Right atrium auricular region (tissue), 2 donors: ENCODE data around the gene VN1R5. TPM values are rescaled to one million over a fixed set of nuclear protein-coding genes. Genes with fewer than 3 reads are reported as not detected.

Experiments
- DNase-seq: peaks from one replicate; pipeline ENCODE4 v3.0.0-alpha.2; 2019; ENCODE audit warnings: low spot score
- H3K27ac ChIP-seq, 2 donors: fragments of 200-600 bp; sonication (generic); 1 replicate in 1 of 2; 2 replicates in 1 of 2; pipeline ENCODE4 v1.5.1; 2016 to 2019
- H3K27me3 ChIP-seq, 2 donors: fragments of 200-600 bp; sonication (generic); one replicate each; pipeline versions ENCODE4 v1.5.1 to v1.6.0; 2017 to 2019
- H3K36me3 ChIP-seq: fragments of 200-600 bp; sonication (generic); one replicate; pipeline ENCODE4 v1.5.1; 2016
- H3K4me1 ChIP-seq, 2 donors: fragments of 200-600 bp; sonication (generic); one replicate each; pipeline versions ENCODE4 v1.5.1 to v1.6.0; 2017 to 2019
- H3K4me3 ChIP-seq, 2 donors: fragments of 200-600 bp; sonication (generic); 1 replicate in 1 of 2; 2 replicates in 1 of 2; pipeline ENCODE4 v1.5.1; 2017 to 2019; ENCODE audit warnings: mild to moderate bottlenecking in 1 of 2, moderate library complexity in 1 of 2
- H3K9me3 ChIP-seq, 2 donors: fragments of 200-600 bp; sonication (generic); one replicate each; pipeline ENCODE4 v1.5.1; 2019
- total RNA-seq, 2 donors: library from RNA; depleted of rRNA; stranded (reverse); fragments of >200 nt; gene quantifications; one replicate each; pipeline ENCODE4 v1.1.0, GENCODE V29; 2016
- TF ChIP-seq, protein P1 (sequence below), 2 donors: fragments of 200-600 bp; sonication (generic); IDR thresholded peaks; one replicate each; pipeline ENCODE4 v1.5.1; 2019; ENCODE audit warnings: antibody characterized with exemption in 2 of 2

VN1R5 gene
- total RNA-seq, 2 donors from 2014 or later, result not detected

DNA sequence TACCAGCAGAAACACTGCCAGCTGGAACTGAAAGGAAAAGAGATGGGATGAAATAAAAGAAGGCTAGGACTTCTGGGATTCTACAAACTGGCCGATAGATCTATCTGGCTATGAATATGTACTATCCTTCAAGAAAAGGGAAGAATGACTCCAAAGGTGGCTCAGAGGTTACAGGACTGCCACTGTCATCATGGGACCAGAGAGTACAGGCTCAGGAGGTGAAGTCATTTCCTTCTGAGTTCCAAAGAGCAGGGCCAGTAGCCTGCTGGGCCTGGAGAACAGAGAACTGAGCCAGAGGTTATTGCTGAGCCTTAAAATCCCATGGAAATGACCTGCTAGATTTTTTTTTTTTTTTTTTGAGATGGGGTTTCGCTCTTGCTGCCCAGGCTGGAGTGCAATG lies 48.2 kb downstream of the VN1R5 start:
- H3K27ac ChIP-seq, result no peak overlapping the region
- TF ChIP-seq, protein P1, sequence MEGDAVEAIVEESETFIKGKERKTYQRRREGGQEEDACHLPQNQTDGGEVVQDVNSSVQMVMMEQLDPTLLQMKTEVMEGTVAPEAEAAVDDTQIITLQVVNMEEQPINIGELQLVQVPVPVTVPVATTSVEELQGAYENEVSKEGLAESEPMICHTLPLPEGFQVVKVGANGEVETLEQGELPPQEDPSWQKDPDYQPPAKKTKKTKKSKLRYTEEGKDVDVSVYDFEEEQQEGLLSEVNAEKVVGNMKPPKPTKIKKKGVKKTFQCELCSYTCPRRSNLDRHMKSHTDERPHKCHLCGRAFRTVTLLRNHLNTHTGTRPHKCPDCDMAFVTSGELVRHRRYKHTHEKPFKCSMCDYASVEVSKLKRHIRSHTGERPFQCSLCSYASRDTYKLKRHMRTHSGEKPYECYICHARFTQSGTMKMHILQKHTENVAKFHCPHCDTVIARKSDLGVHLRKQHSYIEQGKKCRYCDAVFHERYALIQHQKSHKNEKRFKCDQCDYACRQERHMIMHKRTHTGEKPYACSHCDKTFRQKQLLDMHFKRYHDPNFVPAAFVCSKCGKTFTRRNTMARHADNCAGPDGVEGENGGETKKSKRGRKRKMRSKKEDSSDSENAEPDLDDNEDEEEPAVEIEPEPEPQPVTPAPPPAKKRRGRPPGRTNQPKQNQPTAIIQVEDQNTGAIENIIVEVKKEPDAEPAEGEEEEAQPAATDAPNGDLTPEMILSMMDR (IDR thresholded peaks at IDR 0.05), result no peak

More for the DNA sequence above, 48.2 kb downstream of the VN1R5 start:
- no peak for DNase-seq
- Histone ChIP-seq H3K27me3 (no peaks in the 10 kb centered on the region), H3K4me3 (no peak overlapping the region), H3K4me1 (no peaks in the 10 kb centered on the region), H3K9me3 (no peaks in the 10 kb centered on the region), H3K36me3 (peaks cover 24% of the 10 kb centered on the region)

Other genes starting within 250 kb of the VN1R5 start
- gene ZNF695, start 248.0 kb upstream of the VN1R5 start, total RNA-seq, result under 1 TPM in 1 of 2 donors, not detected in 1; 0.08 TPM
- 1 to 10 TPM in 1 of 2 donors, under 1 TPM in 1; 0.93 to 1.8 TPM for gene ZNF670, start 177.3 kb upstream of the VN1R5 start, total RNA-seq
- 1 to 10 TPM; 3.2 to 3.6 TPM for gene ZNF669, start 151.7 kb upstream of the VN1R5 start, total RNA-seq
- gene ZNF124, start 84.1 kb upstream of the VN1R5 start, total RNA-seq, result 10 to 100 TPM; 10.2 to 22.6 TPM
- 10 to 100 TPM; 19.4 to 32.6 TPM for gene ZNF496, start 75.8 kb downstream of the VN1R5 start, total RNA-seq
- 1 to 10 TPM; 1.0 to 1.3 TPM for gene NLRP3, start 160.1 kb downstream of the VN1R5 start, total RNA-seq
- gene OR2B11, start 202.0 kb downstream of the VN1R5 start, total RNA-seq, result not detected